GM06990 (cell line): ENCODE results near the gene HRC.
"Not testable (repeated sequence)": the region's sequence is repeated elsewhere in the genome, so short reads cannot be mapped to it uniquely, and the experiment has no call there.

ENCODE experiments used
- DNase-seq: peaks from one replicate; pipeline ENCODE4 v3.0.0-alpha.2; 2011; ENCODE audit not compliant: insufficient read length; ENCODE audit errors: extremely low read depth
- H3K27me3 ChIP-seq: replicated peaks from 2 replicates; pipeline ENCODE4 v1.6.0; 2011; ENCODE audit warnings: low read length; ENCODE audit not compliant: control insufficient read depth, insufficient read depth
- H3K36me3 ChIP-seq: 2 replicates; pipeline ENCODE4 v1.5.1; 2011; ENCODE audit warnings: low read length; ENCODE audit not compliant: control insufficient read depth, insufficient read depth
- H3K4me3 ChIP-seq: replicated peaks from 2 replicates; pipeline ENCODE4 v1.5.1; 2011; ENCODE audit warnings: low read depth, mild to moderate bottlenecking, control low read depth, low read length
- CTCF ChIP-seq: IDR thresholded peaks from 2 replicates; pipeline ENCODE4 v1.5.1; 2011; ENCODE audit warnings: low read length, control low read depth, mild to moderate bottlenecking, inconsistent platforms; ENCODE audit not compliant: insufficient read depth, poor library complexity, severe bottlenecking

The HRC gene

DNA sequence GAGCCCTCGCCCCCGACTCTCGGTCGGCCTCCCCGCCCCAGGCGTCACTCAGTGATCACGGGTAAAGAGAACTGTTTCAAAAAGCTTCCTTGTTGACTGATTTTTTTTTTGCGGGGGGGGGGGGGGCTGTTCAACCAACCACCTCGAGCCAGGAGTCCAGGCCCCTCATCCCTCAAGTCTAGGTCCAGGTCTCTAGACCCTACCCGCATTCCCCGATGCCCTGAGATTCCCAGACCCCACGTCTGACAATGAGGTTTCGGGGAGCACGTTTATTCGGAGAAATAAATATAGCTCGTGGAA, 4.3 kb downstream of the HRC start:
- Histone ChIP-seq H3K27me3 (no peaks in the 10 kb centered on the region; the same call in none of the 2 replicates), H3K36me3 (no peaks in the 10 kb centered on the region), H3K4me3 (no peak overlapping the region)
- no peak for DNase-seq
- TF ChIP-seq CTCF: no peak

GRCh38 chr19:49150106-49150943, 4.9 kb downstream of the HRC start:
- Histone ChIP-seq H3K4me3 (peak overlapping the region; percentile 43), H3K36me3 (no peaks in the 10 kb centered on the region), H3K27me3 (no peaks in the 10 kb centered on the region; the same call in none of the 2 replicates)
- no peak for TF ChIP-seq CTCF
- DNase-seq: peak; percentile 68

DNA sequence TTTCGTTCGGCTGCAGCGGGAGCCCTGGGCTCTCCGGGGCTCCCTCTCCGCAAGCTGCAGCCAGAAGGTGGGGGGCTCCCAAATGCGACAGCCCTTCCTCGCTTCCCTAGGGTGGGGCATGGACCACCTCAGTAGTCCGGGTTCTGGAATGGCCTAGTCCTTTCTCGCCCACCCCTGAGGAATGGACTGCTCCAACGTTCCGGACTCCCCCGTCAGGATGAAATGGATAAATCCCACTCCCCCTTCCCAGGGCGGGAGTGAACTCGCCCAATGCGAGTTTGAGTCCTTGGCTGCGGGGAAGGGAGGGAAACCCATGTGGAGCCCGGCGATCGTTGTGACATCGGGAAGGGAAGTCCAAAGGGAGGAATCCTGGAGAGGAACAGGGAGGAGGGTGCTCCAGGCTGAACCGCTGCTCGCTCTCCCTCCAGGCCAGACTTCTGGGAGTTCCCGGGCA, 5.5 kb downstream of the HRC start:
- peak overlapping the region; percentile 43 for H3K4me3 ChIP-seq
- DNase-seq: no peak

DNA sequence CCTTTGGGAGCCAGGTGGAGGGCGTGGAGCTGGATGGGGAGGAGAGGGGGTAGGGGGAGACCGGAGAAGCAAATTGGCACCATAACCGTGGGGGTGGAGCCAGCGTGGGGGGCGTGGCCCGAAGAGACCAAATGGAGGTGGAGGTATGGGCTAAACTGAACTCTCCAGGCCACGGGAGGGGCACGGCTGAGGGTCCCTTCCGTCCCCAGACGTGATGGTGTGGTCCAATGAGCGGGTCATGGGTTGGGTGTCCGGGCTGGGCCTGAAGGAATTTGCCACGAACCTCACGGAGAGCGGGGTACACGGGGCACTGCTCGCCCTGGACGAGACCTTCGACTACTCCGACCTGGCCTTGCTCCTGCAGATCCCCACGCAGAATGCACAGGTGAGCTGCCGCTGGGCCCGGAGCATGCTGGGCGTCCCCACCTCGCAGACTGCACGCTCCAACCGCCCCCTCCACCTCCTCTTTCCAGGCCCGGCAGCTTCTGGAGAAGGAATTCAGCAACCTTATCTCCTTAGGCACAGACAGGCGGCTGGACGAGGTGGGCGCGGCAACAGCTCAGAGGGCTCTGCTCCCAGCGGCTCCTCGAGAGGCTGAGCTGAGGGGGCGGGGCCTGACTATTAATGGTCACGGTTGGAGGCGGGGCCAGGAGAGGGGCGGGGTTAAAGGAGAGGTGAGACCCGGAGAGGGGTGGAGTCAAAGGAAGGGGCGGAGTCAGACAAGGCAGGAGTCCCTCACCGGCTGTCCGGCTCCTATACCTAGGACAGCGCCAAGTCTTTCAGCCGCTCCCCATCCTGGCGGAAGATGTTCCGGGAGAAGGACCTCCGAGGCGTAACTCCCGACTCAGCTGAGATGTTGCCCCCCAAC, 6.2 kb downstream of the HRC start:
- Histone ChIP-seq H3K36me3 (no peaks in the 10 kb centered on the region), H3K4me3 (no peak overlapping the region), H3K27me3 (no peaks in the 10 kb centered on the region; the same call in none of the 2 replicates)
- DNase-seq: peak; percentile 74
- TF ChIP-seq CTCF: no peak

More for the DNA sequence above, 5.5 kb downstream of the HRC start:
- Histone ChIP-seq H3K27me3 (no peaks in the 10 kb centered on the region; the same call in none of the 2 replicates), H3K36me3 (no peaks in the 10 kb centered on the region)
- no peak for TF ChIP-seq CTCF

- H3K4me3 ChIP-seq: no peak overlapping the region
- TF ChIP-seq CTCF: no peak
- DNase-seq: no peak
- no peaks in the 10 kb centered on the region for H3K36me3 ChIP-seq
- H3K27me3 ChIP-seq: no peaks in the 10 kb centered on the region; the same call in none of the 2 replicates
Measured at GRCh38 chr19:49148044-49148682, 7.0 kb downstream of the HRC start.

GRCh38 chr19:49146408-49146770, 8.8 kb downstream of the HRC start:
- H3K27me3 ChIP-seq, DNase-seq, H3K36me3 ChIP-seq, H3K4me3 ChIP-seq: not testable (repeated sequence)
